Activated gamma-delta T cell treated with anti-CD3 and anti-CD28 coated beads, Interleukin-2, amount 50 U/mL, for 16 hours (primary cell): ENCODE measurements around the gene WDR26.
"Not testable (repeated sequence)": the region's sequence is repeated elsewhere in the genome, so short reads cannot be mapped to it uniquely, and the experiment has no call there.

Experiments
- DNase-seq: peaks from one replicate; pipeline ENCODE4 v3.0.0-alpha.2; 2020; ENCODE audit warnings: low read depth

Gene WDR26

DNA sequence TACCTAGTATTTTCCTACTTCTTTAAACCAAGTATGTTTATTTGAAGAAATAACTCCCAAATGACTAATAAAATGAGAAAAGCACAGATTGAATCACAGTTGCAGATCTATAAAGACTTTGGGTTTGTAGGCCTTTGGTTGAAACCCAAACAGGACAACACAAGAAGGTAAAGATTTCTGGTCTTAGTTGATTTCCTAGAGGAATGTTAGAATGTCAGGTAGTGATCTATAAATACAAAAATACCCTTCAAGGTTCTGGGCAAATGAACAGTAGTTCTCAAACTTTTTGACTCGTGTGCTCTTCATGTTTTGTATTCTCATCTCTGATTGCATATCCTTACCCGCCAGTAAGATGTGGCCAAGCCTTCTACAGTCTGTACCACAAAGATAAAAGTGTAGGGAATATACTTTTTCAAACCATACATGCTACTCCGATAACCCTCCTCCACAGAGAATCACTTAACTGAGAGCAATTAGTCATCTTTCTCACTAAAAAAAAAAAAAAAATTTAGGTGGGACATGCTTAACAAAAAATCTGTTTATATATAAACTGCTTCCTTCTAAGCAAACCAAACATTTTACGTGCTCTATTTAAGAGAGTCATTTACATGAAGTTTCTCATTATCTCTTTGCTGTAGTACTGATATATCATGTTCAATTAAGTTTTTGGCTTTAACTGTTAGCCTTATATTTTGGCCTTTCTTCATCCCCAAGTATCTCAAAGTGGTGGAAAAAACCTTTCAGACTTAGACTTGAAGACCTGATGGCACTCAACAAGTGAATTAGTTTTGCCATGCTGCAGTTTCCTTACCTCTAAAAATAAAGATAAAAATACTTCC, 42.0 kb downstream of the WDR26 start:
- DNase-seq = no peak

- no peak for DNase-seq
Measured at GRCh38 chr1:224390517-224390916, 44.1 kb downstream of the WDR26 start.

DNA sequence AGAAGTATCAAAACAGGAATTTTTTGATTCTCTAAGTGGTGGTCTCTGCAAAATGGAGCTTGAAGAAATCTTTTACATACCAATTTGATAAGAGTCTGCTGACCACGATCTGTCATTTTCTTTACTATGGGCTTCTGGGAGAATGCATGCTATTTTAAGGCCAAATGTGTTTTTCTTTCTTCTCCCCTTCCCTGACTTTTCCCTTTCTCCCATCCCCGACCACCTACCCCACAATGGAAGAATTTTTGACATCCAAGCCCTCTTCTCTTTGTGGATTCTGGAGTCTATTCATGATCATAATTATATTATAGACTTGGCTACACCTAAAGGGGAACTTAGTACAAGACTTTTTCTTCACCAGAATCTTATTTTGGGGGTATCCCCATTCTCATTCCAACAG, 46.7 kb downstream of the WDR26 start:
- no peak for DNase-seq

- DNase-seq = no peak
Measured at GRCh38 chr1:224387302-224387912, 47.2 kb downstream of the WDR26 start.

DNA sequence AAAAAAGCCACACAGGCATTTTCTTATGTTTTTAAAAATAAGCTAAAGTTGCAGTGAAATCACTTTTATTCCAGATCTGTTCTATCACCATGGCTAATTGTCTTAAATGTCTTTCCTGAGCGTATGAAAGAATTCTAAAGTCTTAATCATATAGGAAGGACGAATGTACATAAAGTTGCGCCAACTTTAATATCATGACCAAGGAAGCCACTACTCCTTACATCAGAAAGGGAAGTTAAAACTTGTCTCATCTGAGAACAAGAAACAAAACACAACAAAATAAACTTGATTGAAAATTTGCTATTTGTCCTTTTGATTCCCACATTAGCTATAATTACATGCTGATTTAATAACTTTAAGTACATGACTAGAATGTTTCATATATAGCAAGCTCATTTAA, 51.4 kb downstream of the WDR26 start:
- DNase-seq = no peak

GRCh38 chr1:224381880-224382548, 52.6 kb downstream of the WDR26 start:
- DNase-seq = no peak

DNA sequence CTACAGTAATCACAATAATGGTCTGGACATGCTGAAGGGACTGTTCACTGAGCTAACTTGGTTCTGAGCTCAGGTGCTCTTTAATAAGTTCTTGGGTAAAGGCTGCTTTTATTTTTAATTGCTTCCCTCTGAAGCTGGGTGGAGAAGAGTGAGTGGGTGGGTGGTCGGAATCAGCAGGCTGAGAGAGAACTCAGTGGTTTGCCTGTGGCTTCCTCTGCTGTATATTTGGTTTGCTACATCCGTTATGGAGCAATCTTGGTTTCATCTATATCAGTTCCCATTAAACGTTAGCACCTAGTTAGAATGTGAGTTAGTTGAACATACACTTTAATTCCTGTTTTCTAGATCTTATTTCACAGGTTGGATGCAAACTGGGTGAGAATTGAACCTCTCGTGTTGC, 54.6 kb downstream of the WDR26 start:
- peak; percentile 31 for DNase-seq

GRCh38 chr1:224378855-224379631, 55.6 kb downstream of the WDR26 start:
- no peak for DNase-seq

- no peak for DNase-seq
Measured at GRCh38 chr1:224377676-224378006, 57.0 kb downstream of the WDR26 start.

DNA sequence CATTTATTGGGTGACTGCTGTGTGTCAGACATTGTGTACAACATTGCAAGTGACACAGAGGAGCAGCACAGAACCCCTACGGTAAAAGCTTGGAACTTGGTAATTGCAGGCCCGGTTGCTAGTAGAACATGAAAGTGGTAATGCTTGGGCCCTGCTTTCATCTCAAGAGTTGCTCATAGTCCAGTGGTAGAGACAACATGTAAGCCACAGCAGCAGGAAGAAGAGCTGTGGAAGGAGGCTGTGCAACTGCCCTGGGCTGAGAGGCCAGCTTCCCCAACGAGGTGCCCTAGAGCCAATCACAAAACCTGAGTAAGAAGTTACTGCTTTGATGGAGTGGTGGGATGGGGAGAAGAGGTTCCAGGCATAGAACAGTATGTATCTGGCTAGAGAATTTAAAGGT, 59.5 kb downstream of the WDR26 start:
- no peak for DNase-seq

GRCh38 chr1:224373008-224373590, 61.5 kb downstream of the WDR26 start:
- DNase-seq = no peak

DNA sequence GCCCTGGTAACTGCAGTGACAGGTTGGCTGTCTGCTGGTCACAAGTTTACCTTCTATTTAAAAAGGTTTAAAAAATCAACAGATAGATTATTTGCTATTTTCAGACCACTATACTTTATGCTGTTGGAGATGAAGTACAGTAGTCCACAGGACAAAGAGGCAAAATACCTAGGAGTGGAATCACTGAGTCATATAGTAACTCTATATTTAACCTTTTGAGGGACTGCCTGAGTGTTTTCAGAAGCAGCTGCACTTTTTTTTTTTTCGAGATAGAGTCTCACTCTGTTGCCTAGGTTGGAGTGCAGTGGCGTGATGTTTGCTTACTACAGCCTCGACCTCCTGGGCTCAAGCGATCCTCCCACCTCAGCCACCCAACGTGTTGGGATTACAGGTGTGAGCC, 66.2 kb downstream of the WDR26 start:
- no peak for DNase-seq

- no peak for DNase-seq
Measured at GRCh38 chr1:224359207-224359606, 75.4 kb downstream of the WDR26 start.

DNA sequence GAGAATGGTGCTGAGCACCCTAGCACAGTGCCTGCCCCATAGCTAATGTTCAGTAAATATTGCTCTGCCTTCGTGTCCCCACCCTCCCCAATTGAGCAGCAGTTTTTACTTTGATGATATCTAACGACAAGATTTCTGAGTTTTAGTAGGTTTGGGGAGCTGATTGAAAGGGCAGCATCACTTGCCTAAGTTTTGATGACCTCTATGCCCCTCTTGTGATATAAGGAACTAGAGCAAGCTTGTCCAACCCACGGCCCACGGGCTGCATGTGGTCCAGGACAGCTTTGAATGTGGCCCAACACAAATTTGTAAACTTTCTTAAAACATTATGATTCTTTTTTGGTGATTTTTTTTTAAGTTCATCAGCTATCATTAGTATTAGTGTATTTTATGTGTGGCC, 76.4 kb downstream of the WDR26 start:
- no peak for DNase-seq

DNA sequence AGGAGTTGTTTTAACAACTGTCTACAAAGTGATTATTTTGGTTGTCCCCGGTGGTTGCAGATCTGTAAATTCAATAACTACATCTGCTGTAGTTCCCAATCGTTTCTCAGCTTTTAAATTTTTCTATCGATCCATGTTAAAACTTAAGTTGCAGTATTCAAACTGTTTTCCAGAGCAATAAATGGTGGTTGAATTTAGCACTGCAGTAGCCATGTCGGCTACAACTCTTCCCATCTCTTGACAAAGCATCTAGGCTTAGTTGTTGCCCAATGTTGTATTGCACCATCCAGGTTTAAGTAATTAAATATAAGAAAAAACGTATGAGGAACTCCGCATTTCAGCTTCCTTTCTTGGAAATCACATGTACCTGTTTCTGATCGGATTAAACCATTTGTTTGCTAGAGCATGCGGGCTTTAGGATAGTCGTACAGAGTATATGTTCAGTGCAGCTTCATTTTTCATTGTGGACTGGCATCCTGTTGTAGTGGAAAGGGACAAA, 76.9 kb downstream of the WDR26 start:
- DNase-seq = no peak

- peak; percentile 88 for DNase-seq
Measured at GRCh38 chr1:224356685-224357625, 77.6 kb downstream of the WDR26 start, which contains the start of gene CNIH4. Gene CNIH4, plus strand, starts transcription at chr1:224356879. Its CDS starts 46 bp downstream, at chr1:224356925.

GRCh38 chr1:224353975-224354925, 80.3 kb downstream of the WDR26 start:
- DNase-seq = no peak

GRCh38 chr1:224352436-224353085, 82.0 kb downstream of the WDR26 start:
- DNase-seq = not testable (repeated sequence)

GRCh38 chr1:224349716-224350115, 84.9 kb downstream of the WDR26 start:
- DNase-seq = not testable (repeated sequence)
